IMR-90 (cell line): ENCODE results near the gene SRGAP3. TPM values are rescaled to one million over a fixed set of nuclear protein-coding genes. Genes with fewer than 3 reads are reported as not detected.

Experiments used
- ATAC-seq: fragments of 200-7000 bp; cut with Tn5 transposase; 2 replicates; pipeline ENCODE4 v1.9.1; 2020; ENCODE audit warnings: low read depth, mild to moderate bottlenecking, moderate library complexity
- BruUV-seq: library from RNA; stranded (reverse); fragments of 400-500 nt; replicated peaks from 2 replicates; lab custom pipeline; 2021; lab: Mats Ljungman, UMichigan
- CTCF ChIA-PET: fragments of 300-600 bp; formaldehyde crosslinking; extraction: SDS; loops from one replicate; lab custom pipeline; 2021; ENCODE audit warnings: antibody characterized with exemption; lab: Yijun Ruan, JAX
- POLR2A ChIA-PET: fragments of 300-600 bp; sonication (Branson Sonifier 250); formaldehyde crosslinking; loops from one replicate; lab custom pipeline; 2022; ENCODE audit warnings: antibody characterized with exemption; ENCODE audit not compliant: unreplicated experiment; lab: Charles Lee
- DNase-seq: peaks from one replicate; pipeline ENCODE4 v3.0.0; 2013
- H2AFZ ChIP-seq: replicated peaks from 2 replicates; pipeline ENCODE3; 2013; ENCODE audit warnings: low read length, mild to moderate bottlenecking; ENCODE audit not compliant: poor library complexity
- H2AK5ac ChIP-seq: 2 replicates; pipeline ENCODE4 v1.6.1; 2013; ENCODE audit warnings: low read depth, low read length, inconsistent platforms
- H2AK9ac ChIP-seq: replicated peaks from 2 replicates; pipeline ENCODE3; 2013; ENCODE audit warnings: mild to moderate bottlenecking, low read depth, low read length, moderate library complexity; ENCODE audit not compliant: poor library complexity
- H2BK120ac ChIP-seq: 2 replicates; pipeline ENCODE4 v1.6.1; 2013; ENCODE audit warnings: low read depth, low read length, inconsistent platforms
- H2BK15ac ChIP-seq: 3 replicates; pipeline ENCODE4 v1.6.1; 2013; ENCODE audit warnings: low read depth, low read length, inconsistent platforms
- H2BK20ac ChIP-seq: 2 replicates; pipeline ENCODE4 v1.6.1; 2013; ENCODE audit warnings: low read depth, mild to moderate bottlenecking, inconsistent platforms, low read length, moderate library complexity
- H2BK5ac ChIP-seq: 2 replicates; pipeline ENCODE4 v1.6.1; 2013; ENCODE audit warnings: mild to moderate bottlenecking, low read depth, low read length, inconsistent platforms; ENCODE audit not compliant: poor library complexity, severe bottlenecking
- H3K14ac ChIP-seq: replicated peaks from 2 replicates; pipeline ENCODE4 v1.6.1; 2013; ENCODE audit warnings: low read depth, low read length, inconsistent platforms
- H3K18ac ChIP-seq: 2 replicates; pipeline ENCODE4 v1.6.1; 2013; ENCODE audit warnings: low read depth, low read length, control low read depth
- H3K23ac ChIP-seq: 2 replicates; pipeline ENCODE4 v1.6.1; 2013; ENCODE audit warnings: low read depth, low read length, inconsistent platforms
- H3K27ac ChIP-seq: 2 replicates; pipeline ENCODE4 v1.5.1; 2013; ENCODE audit warnings: mild to moderate bottlenecking, control low read depth, low read length; ENCODE audit not compliant: insufficient read depth
- H3K27me3 ChIP-seq: 2 replicates; pipeline ENCODE4 v1.6.1; 2013; ENCODE audit warnings: low read length; ENCODE audit not compliant: control insufficient read depth, insufficient read depth
- H3K36me3 ChIP-seq: 2 replicates; pipeline ENCODE4 v1.6.1; 2013; ENCODE audit warnings: low read length, mixed read lengths; ENCODE audit not compliant: control insufficient read depth, insufficient read depth
- H3K4ac ChIP-seq: 2 replicates; pipeline ENCODE4 v1.6.1; 2013; ENCODE audit warnings: low read depth, low read length, inconsistent platforms
- H3K4me1 ChIP-seq: 2 replicates; pipeline ENCODE4 v1.6.1; 2013; ENCODE audit warnings: low read length, mixed read lengths; ENCODE audit not compliant: control insufficient read depth, insufficient read depth
- H3K4me2 ChIP-seq: 2 replicates; pipeline ENCODE4 v1.6.1; 2013; ENCODE audit warnings: low read depth, mild to moderate bottlenecking, control low read depth, low read length, moderate library complexity
- H3K4me3 ChIP-seq: 2 replicates; pipeline ENCODE4 v1.5.1; 2013; ENCODE audit warnings: low read depth, mild to moderate bottlenecking, control low read depth, low read length, moderate library complexity; ENCODE audit not compliant: insufficient read depth
- H3K56ac ChIP-seq: 2 replicates; pipeline ENCODE4 v1.6.1; 2013; ENCODE audit warnings: low read length, inconsistent platforms; ENCODE audit not compliant: insufficient read depth; ENCODE audit errors: extremely low read depth
- H3K79me1 ChIP-seq, 2 experiments: 2 replicates each; pipeline ENCODE4 v1.6.1; 2013; ENCODE audit warnings: low read length in 2 of 2, inconsistent platforms in 1 of 2, low read depth in 1 of 2
- H3K9ac ChIP-seq: 2 replicates; pipeline ENCODE4 v1.6.1; 2013; ENCODE audit warnings: low read depth, low read length, control low read depth
- H3K9me1 ChIP-seq: 2 replicates; pipeline ENCODE4 v1.6.1; 2013; ENCODE audit warnings: low read length, inconsistent platforms; ENCODE audit not compliant: insufficient read depth
- H3K9me3 ChIP-seq: 2 replicates; pipeline ENCODE4 v1.6.1; 2013; ENCODE audit warnings: low read length; ENCODE audit not compliant: control insufficient read depth, insufficient read depth
- H4K20me1 ChIP-seq: 2 replicates; pipeline ENCODE4 v1.6.1; 2013; ENCODE audit warnings: low read length, inconsistent platforms; ENCODE audit not compliant: insufficient read depth
- H4K5ac ChIP-seq: 2 replicates; pipeline ENCODE4 v1.6.1; 2013; ENCODE audit warnings: mild to moderate bottlenecking, low read depth, low read length, control low read depth
- H4K8ac ChIP-seq, 2 experiments: 2 replicates each; pipeline ENCODE4 v1.6.1; 2013; ENCODE audit warnings: low read depth in 2 of 2, low read length in 2 of 2, control low read depth in 1 of 2, inconsistent platforms in 1 of 2
- H4K91ac ChIP-seq: 2 replicates; pipeline ENCODE4 v1.6.1; 2013; ENCODE audit warnings: low read depth, low read length, inconsistent platforms; ENCODE audit not compliant: insufficient read depth
- BHLHE40 ChIP-seq: fragments of 150-350 bp; IDR thresholded peaks from 2 replicates; pipeline ENCODE4 v1.6.1; 2016; ENCODE audit warnings: mild to moderate bottlenecking, low read depth, low read length
- CEBPB ChIP-seq: IDR thresholded peaks from 2 replicates; pipeline ENCODE4 v1.6.1; 2012; ENCODE audit warnings: low read depth, low read length, improper control_type of control experiment
- CHD1 ChIP-seq: IDR thresholded peaks from 2 replicates; pipeline ENCODE4 v1.6.1; 2012; ENCODE audit warnings: low read depth, low read length, improper control_type of control experiment
- ELK1 ChIP-seq: fragments of 150-350 bp; IDR thresholded peaks from 2 replicates; pipeline ENCODE4 v1.6.1; 2016; ENCODE audit warnings: low read depth, mild to moderate bottlenecking, low read length, moderate library complexity, borderline replicate concordance
- FOS ChIP-seq: fragments of 150-350 bp; IDR thresholded peaks from 2 replicates; pipeline ENCODE4 v1.6.1; 2016; ENCODE audit warnings: low read depth, low read length
- MAFK ChIP-seq: IDR thresholded peaks from 2 replicates; pipeline ENCODE4 v1.6.1; 2012; ENCODE audit warnings: low read depth, low read length, improper control_type of control experiment
- MAZ ChIP-seq: IDR thresholded peaks from 2 replicates; pipeline ENCODE4 v1.6.1; 2012; ENCODE audit warnings: low read depth, mild to moderate bottlenecking, low read length, improper control_type of control experiment, moderate library complexity, borderline replicate concordance
- MXI1 ChIP-seq: IDR thresholded peaks from 2 replicates; pipeline ENCODE4 v1.6.1; 2012; ENCODE audit warnings: low read depth, mild to moderate bottlenecking, low read length, moderate library complexity, borderline replicate concordance
- NFE2L2 ChIP-seq: fragments of 150-350 bp; IDR thresholded peaks from 2 replicates; pipeline ENCODE4 v1.6.1; 2016; ENCODE audit warnings: low read depth, mild to moderate bottlenecking, low read length
- POLR2A ChIP-seq: IDR thresholded peaks from 2 replicates; pipeline ENCODE4 v1.6.1; 2012; ENCODE audit warnings: mild to moderate bottlenecking, low read depth, low read length
- RAD21 ChIP-seq: IDR thresholded peaks from 2 replicates; pipeline ENCODE4 v1.6.1; 2012; ENCODE audit warnings: low read length, improper control_type of control experiment
- RCOR1 ChIP-seq: IDR thresholded peaks from 2 replicates; pipeline ENCODE4 v1.6.1; 2012; ENCODE audit warnings: mild to moderate bottlenecking, low read length, improper control_type of control experiment; ENCODE audit not compliant: insufficient replicate concordance
- RFX5 ChIP-seq: IDR thresholded peaks from 2 replicates; pipeline ENCODE4 v1.8.0; 2012; ENCODE audit warnings: low read depth, mild to moderate bottlenecking, low read length, moderate library complexity
- SMC3 ChIP-seq: fragments of 150-350 bp; IDR thresholded peaks from 2 replicates; pipeline ENCODE4 v1.6.1; 2016; ENCODE audit warnings: low read depth, mild to moderate bottlenecking, antibody characterized with exemption, low read length, moderate library complexity
- WGBS, 2 experiments: methylation state at CpG; one replicate each; pipeline versions ENCODE4 v1.1.5 to v1.1.7; 2013; ENCODE audit warnings: missing lambda C conversion rate in 2 of 2; ENCODE audit not compliant: insufficient read length in 1 of 2; ENCODE audit errors: extremely low coverage in 2 of 2; 5-methylcytosine and 5-hydroxymethylcytosine counted together
- dilution Hi-C: fragments of 300-500 bp; cut with HindIII; formaldehyde crosslinking; loops from one replicate; pipeline ENCODE4 v1.14.3; 2018; ENCODE audit warnings: low sequenced_read_pairs; ENCODE audit not compliant: unreplicated experiment
- in situ Hi-C: fragments of 300-500 bp; cut with MboI; formaldehyde crosslinking; loops from 3 replicates; pipeline ENCODE4 v1.14.3; 2019; ENCODE audit warnings: low sequenced_read_pairs, inconsistent platforms, mixed read lengths
- intact Hi-C: fragments of 100-400 bp; cut with micrococcal nuclease; formaldehyde crosslinking; loops from 2 replicates; pipeline ENCODE4 v1.10.0; 2022
- polyA plus RNA-seq, 3 experiments: library from polyadenylated mRNA; depleted of rRNA; stranded (reverse); fragments of >200 nt; gene quantifications; 2 replicates each; pipeline ENCODE4 v1.2.3, GENCODE V29; 2012; ENCODE audit warnings: low replicate concordance in 1 of 3
- total RNA-seq: library from RNA; depleted of rRNA; stranded (reverse); fragments of >200 nt; gene quantifications from 2 replicates; pipeline ENCODE4 v1.2.3, GENCODE V29; 2012
- TF ChIP-seq, protein P1 (sequence below): conservative IDR thresholded peaks from 2 replicates; pipeline ENCODE4 v1.5.1; 2012; ENCODE audit warnings: mild to moderate bottlenecking, low read depth, low read length, improper control_type of control experiment
- TF ChIP-seq, protein P2 (sequence below): fragments of 150-350 bp; IDR thresholded peaks from 2 replicates; pipeline ENCODE4 v1.6.1; 2017; ENCODE audit warnings: mild to moderate bottlenecking, antibody characterized with exemption, low read length, low read depth

SRGAP3 gene
- total and polyA plus RNA-seq, 2 of the 4 experiments (the other 2 are of a cell fraction) = 0.68 to 1.4 TPM

DNA sequence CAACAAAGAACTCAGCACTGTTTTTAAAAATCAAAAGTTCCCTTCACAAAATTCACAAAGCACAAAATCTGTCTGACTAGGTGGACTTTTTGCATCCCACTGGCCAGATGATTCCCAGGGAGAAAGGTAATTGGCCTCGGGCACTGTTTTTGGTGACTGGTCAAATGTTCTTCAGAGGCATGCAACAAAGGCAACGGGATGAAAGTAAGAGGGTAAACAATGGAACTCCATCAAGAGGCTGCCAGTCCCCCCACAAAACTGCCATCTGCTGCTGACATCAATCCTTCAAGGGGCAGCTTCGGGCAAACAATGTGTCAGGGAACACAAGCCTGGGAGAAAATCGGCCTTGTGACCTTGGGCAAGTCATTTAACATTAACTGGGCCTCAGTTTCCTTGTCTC, 3.3 kb downstream of the SRGAP3 start:
- Histone ChIP-seq H3K4me3 (no peak overlapping the region), H2BK120ac (no peak overlapping the region), H2AK5ac (no peak overlapping the region), H2AK9ac (no peak overlapping the region), H3K23ac (no peak overlapping the region), H3K14ac (no peak overlapping the region), H3K27ac (no peak overlapping the region), H3K9me3 (no peaks in the 10 kb centered on the region), H3K79me1 (no peaks in the 10 kb centered on the region), H3K36me3 (no peaks in the 10 kb centered on the region), H4K8ac (no peak overlapping the region), H3K27me3 (peaks cover 14% of the 10 kb centered on the region), H2BK5ac (no peak overlapping the region), H2AFZ (no peak overlapping the region), H4K91ac (no peak overlapping the region), H3K9me1 (no peaks in the 10 kb centered on the region), H4K20me1 (no peaks in the 10 kb centered on the region), H3K4me2 (no peak overlapping the region), H3K9ac (no peak overlapping the region), H3K18ac (no peak overlapping the region), H3K4ac (no peak overlapping the region), H3K56ac (no peak overlapping the region), H2BK15ac (no peak overlapping the region), H3K4me1 (no peaks in the 10 kb centered on the region), H4K5ac (no peak overlapping the region), H2BK20ac (no peak overlapping the region)
- BruUV-seq = no TSS peak
- dilution Hi-C loops = no loop called here
- intact Hi-C loops = no loop called here
- TF ChIP-seq ELK1 (no peak), SMC3 (no peak), MXI1 (no peak), MAZ (no peak), FOS (no peak), RFX5 (no peak), RAD21 (no peak), MAFK (no peak), CEBPB (no peak), CHD1 (no peak), RCOR1 (no peak), POLR2A (no peak), NFE2L2 (no peak), BHLHE40 (no peak)
- TF ChIP-seq, protein P1, sequence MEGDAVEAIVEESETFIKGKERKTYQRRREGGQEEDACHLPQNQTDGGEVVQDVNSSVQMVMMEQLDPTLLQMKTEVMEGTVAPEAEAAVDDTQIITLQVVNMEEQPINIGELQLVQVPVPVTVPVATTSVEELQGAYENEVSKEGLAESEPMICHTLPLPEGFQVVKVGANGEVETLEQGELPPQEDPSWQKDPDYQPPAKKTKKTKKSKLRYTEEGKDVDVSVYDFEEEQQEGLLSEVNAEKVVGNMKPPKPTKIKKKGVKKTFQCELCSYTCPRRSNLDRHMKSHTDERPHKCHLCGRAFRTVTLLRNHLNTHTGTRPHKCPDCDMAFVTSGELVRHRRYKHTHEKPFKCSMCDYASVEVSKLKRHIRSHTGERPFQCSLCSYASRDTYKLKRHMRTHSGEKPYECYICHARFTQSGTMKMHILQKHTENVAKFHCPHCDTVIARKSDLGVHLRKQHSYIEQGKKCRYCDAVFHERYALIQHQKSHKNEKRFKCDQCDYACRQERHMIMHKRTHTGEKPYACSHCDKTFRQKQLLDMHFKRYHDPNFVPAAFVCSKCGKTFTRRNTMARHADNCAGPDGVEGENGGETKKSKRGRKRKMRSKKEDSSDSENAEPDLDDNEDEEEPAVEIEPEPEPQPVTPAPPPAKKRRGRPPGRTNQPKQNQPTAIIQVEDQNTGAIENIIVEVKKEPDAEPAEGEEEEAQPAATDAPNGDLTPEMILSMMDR = no peak
- TF ChIP-seq, protein P2, sequence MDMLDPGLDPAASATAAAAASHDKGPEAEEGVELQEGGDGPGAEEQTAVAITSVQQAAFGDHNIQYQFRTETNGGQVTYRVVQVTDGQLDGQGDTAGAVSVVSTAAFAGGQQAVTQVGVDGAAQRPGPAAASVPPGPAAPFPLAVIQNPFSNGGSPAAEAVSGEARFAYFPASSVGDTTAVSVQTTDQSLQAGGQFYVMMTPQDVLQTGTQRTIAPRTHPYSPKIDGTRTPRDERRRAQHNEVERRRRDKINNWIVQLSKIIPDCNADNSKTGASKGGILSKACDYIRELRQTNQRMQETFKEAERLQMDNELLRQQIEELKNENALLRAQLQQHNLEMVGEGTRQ = no peak
- in situ Hi-C loops = no loop called here
- ChIA-PET CTCF (no interaction called here), POLR2A (no interaction called here)
- no peak for DNase-seq
- no peak for ATAC-seq
- 43% methylated on average over 1 of the region's 4 CpGs; no CpG with 5 or more reads in 1 of the 2 experiments for WGBS, 2 experiments
